Left renal pelvis (tissue), 4 donors: ENCODE data around the gene KCNMA1. TPM values are rescaled to one million over a fixed set of nuclear protein-coding genes. Genes with fewer than 3 reads are reported as not detected.

ENCODE experiments used
- DNase-seq, 4 donors: peaks; one replicate each; pipeline ENCODE4 v3.0.0-alpha.2; 2013; ENCODE audit warnings: low read depth in 4 of 4, low spot score in 3 of 4
- polyA plus RNA-seq, 4 donors: library from polyadenylated mRNA; unstranded; fragments of 120-200 nt; gene quantifications; one replicate each; pipeline ENCODE4 v1.2.1, GENCODE V29; 2013; ENCODE audit not compliant: insufficient read length in 4 of 4

The KCNMA1 gene
- polyA plus RNA-seq, 4 donors: 3.3 to 4.9 (median 4.4) TPM

DNA sequence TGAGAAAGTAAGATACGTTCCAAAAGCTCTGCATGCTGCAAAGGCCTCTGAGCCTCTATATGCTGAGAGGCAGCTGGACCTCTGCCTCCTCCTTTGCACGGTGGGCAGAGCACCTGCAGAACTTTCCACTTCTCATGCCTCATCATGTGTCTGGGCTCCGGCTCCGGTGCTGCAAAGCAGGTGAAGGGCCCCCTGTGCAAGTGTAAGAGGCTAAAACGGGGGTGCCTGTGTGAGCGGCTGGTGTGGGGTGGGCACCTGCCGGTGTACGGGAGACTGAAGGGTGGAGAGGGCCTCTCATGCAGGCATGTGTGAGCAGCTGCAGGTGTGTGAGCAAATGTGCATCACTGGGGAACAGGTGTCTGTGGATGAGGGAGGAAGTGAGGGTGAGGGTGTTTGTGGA, 121.0 kb downstream of the KCNMA1 start:
- no peak for DNase-seq

DNA sequence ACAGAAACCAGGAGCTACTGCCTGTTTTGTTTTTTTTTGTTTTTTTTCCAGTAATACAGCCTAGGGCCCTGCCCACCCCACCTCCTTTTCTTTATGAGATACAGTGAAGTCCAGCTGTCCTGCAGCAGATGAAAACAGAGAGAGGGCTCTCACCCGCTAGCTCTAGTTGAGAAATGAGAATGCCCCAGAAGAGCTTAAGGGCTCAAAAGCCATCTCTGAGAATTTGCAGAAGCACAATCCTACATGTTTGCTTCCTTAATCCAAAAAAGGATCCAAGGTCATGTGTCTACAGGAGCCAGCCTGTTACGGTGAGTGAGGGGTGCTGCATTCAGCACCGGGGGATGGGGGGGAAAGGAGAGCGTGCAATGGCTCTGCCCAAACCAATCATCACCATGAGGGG, 122.7 kb downstream of the KCNMA1 start:
- DNase-seq: no peak

- no peak for DNase-seq
Observed at GRCh38 chr10:77513781-77514331, 123.8 kb downstream of the KCNMA1 start.

DNA sequence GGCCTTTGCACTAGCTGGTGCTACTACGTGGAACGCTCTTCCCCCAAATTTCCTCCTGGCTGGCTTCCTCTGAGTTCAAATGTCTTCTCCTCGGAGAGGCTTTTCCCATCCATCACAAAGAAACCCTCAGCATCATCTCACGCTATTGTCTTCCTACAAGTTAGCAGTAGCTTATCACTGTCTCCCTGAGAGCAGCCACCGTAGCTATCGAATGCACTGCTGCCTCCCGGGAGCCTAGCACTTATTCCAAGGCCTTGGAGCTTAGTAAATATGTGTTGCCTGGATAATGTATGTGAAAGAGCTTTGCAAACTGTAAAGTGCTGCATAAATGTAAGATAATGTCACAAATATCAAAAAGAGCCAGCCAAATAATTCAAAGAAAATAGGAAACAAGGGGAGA, 124.4 kb downstream of the KCNMA1 start:
- no peak for DNase-seq

DNA sequence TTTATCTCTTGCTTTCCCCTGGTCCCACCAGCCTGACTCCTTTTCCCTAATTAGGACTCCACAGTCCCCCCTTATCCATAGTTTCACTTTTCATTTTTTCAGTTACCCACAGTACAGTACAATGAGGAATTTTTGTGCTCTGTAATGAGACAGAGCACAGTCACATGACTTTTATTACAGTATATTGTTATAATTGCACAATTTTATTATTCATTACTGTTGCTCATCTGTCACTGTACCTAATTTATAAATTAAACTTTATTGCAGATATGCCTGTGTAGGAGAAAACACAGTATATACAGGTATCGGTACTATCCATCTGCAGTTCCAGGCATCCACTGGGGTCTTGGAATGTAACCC, 125.4 kb downstream of the KCNMA1 start:
- DNase-seq: no peak

DNA sequence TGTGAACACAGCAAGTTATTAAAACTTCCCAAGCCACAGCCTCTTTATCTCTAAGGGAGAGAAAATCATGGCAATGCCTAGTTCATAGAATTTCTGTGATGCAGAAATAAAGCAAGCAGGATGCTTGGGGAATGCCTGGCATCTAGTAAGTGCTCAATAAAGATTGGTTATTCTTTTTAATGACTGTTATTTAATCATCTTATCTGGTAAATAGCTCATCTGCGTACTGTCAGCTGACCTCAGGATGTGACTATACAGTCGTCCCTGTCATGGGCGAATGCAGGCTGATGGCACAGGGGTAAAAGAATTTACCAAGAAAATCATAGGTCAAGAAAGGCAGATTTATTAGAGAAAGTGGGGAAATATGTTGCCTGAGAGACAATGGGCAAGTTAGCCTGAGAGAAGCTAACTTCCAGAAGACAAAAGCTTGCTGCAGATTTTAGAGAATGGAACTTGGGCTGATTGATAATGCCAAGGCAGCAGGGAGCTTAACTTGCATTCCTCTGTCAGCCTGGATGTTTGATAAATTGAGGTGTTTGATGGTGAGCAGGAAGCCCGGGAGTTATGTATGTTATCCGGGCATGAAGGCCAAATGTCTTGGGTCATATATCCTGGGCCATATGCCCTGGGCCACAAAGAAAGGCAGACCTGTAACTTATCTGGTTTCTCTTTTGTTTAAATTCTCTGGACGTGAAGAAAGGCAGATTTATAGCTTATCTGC, 126.0 kb downstream of the KCNMA1 start:
- DNase-seq: no peak

GRCh38 chr10:77510695-77511094, 126.9 kb downstream of the KCNMA1 start:
- no peak for DNase-seq

DNA sequence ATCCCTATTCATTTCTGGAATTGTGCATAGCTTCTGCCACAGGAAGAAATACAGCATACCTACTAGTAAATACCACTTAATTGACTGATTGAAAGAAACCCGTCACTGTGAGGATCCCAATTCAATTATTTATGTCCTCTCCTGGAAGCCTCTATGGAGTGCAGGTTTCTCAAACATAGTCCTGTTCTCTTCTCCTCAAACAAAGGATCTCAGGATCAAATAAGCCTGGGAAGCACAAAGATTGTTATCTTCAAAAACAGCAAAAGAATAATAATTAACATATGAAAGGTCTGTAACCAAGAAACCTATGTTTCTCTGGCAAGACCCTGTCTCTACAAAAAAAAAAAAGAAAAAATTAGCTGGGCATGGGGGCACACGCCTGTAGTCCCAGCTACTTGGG, 127.3 kb downstream of the KCNMA1 start:
- DNase-seq: no peak

- no peak for DNase-seq
Observed at GRCh38 chr10:77509391-77509790, 128.2 kb downstream of the KCNMA1 start.

- no peak for DNase-seq
Observed at GRCh38 chr10:77507291-77507880, 130.2 kb downstream of the KCNMA1 start.

- DNase-seq: no peak
Observed at GRCh38 chr10:77506517-77507200, 130.9 kb downstream of the KCNMA1 start.

- DNase-seq: no peak
Observed at GRCh38 chr10:77505431-77506334, 131.9 kb downstream of the KCNMA1 start.

DNA sequence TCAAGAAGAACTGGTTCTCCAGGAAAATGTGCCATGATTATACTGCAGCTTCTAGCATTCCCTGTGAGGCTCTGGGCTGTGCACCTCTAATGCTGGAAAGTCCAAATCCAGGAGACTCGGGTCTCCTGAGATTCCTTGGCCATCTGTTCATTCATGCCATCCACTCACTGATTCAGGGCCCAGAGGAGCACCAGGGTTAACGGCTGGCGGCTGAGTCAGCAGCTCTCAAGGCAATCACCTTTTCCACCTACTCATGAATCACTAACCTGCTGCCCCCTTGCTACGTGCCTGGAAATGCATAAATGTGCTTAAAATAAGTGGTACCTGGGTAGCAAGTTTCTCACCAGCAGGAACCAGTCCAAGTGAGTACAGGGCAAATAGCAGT, 132.7 kb downstream of the KCNMA1 start:
- DNase-seq: no peak

GRCh38 chr10:77504196-77504872, 133.3 kb downstream of the KCNMA1 start:
- no peak for DNase-seq

DNA sequence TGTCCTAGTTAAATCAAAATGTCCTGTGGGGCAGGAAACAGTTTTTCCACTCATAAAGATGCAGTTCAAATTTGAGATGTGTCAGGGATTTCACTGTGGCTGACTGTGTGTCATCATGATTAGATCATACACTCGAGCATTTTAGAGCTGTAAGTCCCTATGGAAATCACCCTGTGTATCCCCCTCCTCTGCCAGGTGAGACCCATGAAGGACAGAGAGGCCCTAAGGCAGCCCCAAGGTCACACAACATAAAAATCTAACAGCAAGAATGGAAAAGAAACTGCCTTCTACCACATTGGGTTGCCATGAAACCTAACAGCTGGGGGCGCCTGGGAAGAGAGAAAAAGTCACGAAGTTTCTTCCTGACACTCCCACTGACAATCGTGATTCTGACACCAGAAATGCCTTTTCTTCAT, 135.8 kb downstream of the KCNMA1 start:
- DNase-seq: no peak

DNA sequence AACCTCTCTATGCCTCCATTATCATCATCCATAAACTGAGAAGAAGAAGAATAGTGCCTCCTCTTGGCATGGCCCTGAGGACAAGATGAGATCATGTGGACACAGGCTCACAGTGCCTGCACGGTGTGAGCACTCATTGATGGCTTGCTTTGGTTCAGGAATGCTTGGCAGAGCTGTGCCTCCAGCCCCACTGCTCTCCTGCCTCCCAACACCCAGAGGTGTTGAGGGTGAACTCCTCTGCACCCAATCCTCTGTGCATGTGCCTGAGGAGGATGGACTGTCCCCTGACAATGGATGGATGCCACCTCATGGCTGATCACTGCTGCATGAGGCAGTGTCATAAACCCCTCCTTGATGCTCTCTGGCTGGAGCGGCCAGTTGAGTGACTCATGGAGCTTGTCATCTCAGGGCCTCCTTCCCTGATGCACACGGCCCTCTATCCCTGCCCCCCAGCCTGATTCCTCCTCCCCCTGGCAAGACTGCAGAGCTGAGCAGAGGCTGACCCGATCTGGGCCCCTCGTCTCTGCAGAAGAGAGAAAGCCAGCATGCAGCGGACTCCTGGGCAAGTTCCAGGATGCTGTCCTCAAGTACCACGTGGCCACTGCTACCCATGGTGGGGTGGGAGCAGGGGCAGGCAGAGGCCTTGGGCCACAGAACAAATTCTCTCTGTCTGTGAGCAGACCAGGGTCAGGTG, 136.3 kb downstream of the KCNMA1 start:
- no peak for DNase-seq

- no peak for DNase-seq
Observed at GRCh38 chr10:77500754-77501151, 136.9 kb downstream of the KCNMA1 start.

- no peak for DNase-seq
Observed at GRCh38 chr10:77498829-77499228, 138.8 kb downstream of the KCNMA1 start.

DNA sequence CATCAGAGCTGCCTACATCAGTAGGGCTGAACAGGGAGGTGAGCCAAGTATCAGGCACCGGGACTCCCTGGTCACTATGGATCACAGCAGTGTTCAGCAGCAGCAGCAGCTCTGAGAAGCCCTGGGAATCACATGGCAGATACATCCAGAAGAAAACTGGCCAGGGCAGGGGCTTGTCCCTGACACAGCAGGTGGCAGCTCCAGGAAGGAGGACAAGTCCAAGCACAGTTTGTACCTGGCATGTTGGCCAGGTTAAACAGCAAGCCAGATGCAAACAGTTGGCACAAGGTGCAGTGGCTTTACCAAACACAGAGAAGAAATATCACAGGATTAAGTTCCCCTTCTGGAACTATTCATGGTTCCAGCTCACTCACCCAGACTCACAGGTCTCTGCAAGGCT, 139.4 kb downstream of the KCNMA1 start:
- DNase-seq: no peak

DNA sequence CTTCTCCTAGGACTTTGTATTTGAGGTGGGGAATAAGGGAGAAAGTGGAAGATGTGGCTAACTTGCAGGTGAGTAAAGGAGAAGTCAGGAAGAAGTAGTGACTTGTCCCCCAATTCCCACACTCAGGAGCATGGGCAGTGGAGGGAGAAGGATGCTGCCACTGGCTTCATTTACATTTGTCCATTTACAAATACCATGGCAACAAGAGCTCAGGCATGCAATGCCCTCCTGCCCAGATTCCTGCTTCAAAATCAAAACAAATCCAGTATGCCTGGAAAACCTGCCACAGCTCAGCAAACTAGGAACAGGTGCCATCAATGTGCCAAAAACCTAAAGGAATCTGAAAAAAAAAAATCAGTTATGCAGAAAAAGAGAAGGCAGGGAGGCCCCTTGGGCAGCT, 139.9 kb downstream of the KCNMA1 start:
- DNase-seq: no peak
